OCI-LY7 (cell line): ENCODE results near the gene ARHGAP42.

Experiments
- EZH2phosphoT487 ChIP-seq: fragments of 200-600 bp; sonication (generic); IDR thresholded peaks from 2 replicates; pipeline ENCODE4 v1.6.1; 2018; ENCODE audit warnings: low read depth, borderline replicate concordance, mild to moderate bottlenecking, mixed run types, antibody characterized with exemption, low read length, moderate library complexity, mixed read lengths
- TF ChIP-seq, protein P1 (sequence below): fragments of 200-600 bp; sonication (generic); conservative IDR thresholded peaks from 2 replicates; pipeline ENCODE4 v1.5.1; 2014; ENCODE audit warnings: mild to moderate bottlenecking, antibody characterized with exemption, low read length, moderate library complexity, mixed read lengths

DNA sequence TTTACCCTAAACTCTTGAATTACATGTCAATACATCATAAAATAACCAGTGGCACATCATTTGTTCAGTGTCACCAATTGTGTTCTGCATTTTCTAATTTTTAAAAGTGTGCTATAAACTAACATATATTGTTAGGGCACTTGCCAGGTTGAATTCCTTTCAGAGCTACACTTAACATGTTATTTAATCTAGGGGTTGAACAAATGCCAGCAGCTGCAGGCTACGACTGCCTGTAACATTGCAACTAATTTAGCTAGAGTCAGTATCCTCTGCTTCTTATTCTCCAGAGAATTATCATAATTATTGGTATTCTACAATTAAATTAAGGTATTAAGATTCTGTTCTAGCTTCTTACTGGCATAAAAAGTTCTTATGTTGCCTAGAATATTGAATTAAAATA, 46.4 kb upstream of the ARHGAP42 start:
- TF ChIP-seq, protein P1, sequence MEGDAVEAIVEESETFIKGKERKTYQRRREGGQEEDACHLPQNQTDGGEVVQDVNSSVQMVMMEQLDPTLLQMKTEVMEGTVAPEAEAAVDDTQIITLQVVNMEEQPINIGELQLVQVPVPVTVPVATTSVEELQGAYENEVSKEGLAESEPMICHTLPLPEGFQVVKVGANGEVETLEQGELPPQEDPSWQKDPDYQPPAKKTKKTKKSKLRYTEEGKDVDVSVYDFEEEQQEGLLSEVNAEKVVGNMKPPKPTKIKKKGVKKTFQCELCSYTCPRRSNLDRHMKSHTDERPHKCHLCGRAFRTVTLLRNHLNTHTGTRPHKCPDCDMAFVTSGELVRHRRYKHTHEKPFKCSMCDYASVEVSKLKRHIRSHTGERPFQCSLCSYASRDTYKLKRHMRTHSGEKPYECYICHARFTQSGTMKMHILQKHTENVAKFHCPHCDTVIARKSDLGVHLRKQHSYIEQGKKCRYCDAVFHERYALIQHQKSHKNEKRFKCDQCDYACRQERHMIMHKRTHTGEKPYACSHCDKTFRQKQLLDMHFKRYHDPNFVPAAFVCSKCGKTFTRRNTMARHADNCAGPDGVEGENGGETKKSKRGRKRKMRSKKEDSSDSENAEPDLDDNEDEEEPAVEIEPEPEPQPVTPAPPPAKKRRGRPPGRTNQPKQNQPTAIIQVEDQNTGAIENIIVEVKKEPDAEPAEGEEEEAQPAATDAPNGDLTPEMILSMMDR: no peak
- no peak for TF ChIP-seq EZH2phosphoT487
